ENCODE data around the gene ISG20L2.

Gene ISG20L2

GRCh38 chr1:156673387-156674121 lies 55.0 kb downstream of the ISG20L2 start:
- Histone ChIP-seq H3K4me2 (ENCODE audit: low read depth, low read length) (no peak overlapping the region), H3K4me3 (ENCODE audit: low read length) (no peak overlapping the region), H3K36me3 (replicated peaks; ENCODE audit: insufficient read depth, low read length) (no peaks in the 10 kb centered on the region), H3K27ac (ENCODE audit: low read length) (no peak overlapping the region), H3K9me3 (replicated peaks; ENCODE audit: insufficient read depth, low read length) (no peaks in the 10 kb centered on the region), H3K79me2 (ENCODE audit: low read length) (no peaks in the 10 kb centered on the region), H2AFZ (ENCODE audit: low read length) (no peak overlapping the region), H3K27me3 (replicated peaks; ENCODE audit: insufficient read depth, low read length) (peaks cover 87% of the 10 kb centered on the region), H3K9ac (ENCODE audit: low read length) (no peak overlapping the region), H3K9me2 (replicated peaks; ENCODE audit: insufficient read depth, low read length) (no peaks in the 10 kb centered on the region), H3K4me1 (ENCODE audit: low read length) (peaks cover 4% of the 10 kb centered on the region; the same call in 1 of the 2 replicates), H4K20me1 (ENCODE audit: insufficient read depth, low read length) (no peaks in the 10 kb centered on the region), H3F3A (ENCODE audit: insufficient read depth, low read length) (no peaks in the 10 kb centered on the region)
- DNase-seq, result no peak
- no peak for TF ChIP-seq EZH2 (optimal IDR thresholded peaks at IDR 0.05; ENCODE audit: low read depth, low read length)
- TF ChIP-seq CTCF (IDR thresholded peaks at IDR 0.05; ENCODE audit: low read length), result no peak
- TF ChIP-seq EZH2phosphoT487 (IDR thresholded peaks at IDR 0.05; ENCODE audit: low read length), result no peak

Measured in MM.1S (cell line).